ENCODE measurements around the gene ATP11B.

ATP11B gene

DNA sequence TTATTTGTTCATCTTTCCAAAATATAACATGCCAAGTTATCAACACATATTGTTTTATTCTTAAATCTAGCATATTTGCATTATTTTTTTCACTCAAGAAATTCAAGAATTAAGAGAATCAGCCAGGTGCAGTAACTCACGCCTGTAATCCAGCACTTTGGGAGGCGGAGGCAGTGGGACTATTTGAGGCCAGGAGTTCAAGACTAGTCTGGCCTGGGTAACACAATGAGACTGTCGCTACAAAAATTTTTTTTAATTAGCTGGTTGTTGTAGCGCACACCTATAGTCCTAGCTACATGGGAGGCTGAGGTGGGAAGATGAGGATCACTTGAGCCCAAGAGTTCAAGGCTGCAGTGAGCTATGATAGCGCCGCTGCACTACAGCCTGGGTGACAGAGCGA lies 176.5 kb downstream of the ATP11B start:
- DNase-seq (ENCODE audit: low spot score), result no peak
- CTCF ChIA-PET, result no interaction called here
- H3K27ac ChIP-seq, result no peak overlapping the region
- POLR2A ChIA-PET (ENCODE audit: low non-redundant PET), result no interaction called here
- TF ChIP-seq, protein P1, sequence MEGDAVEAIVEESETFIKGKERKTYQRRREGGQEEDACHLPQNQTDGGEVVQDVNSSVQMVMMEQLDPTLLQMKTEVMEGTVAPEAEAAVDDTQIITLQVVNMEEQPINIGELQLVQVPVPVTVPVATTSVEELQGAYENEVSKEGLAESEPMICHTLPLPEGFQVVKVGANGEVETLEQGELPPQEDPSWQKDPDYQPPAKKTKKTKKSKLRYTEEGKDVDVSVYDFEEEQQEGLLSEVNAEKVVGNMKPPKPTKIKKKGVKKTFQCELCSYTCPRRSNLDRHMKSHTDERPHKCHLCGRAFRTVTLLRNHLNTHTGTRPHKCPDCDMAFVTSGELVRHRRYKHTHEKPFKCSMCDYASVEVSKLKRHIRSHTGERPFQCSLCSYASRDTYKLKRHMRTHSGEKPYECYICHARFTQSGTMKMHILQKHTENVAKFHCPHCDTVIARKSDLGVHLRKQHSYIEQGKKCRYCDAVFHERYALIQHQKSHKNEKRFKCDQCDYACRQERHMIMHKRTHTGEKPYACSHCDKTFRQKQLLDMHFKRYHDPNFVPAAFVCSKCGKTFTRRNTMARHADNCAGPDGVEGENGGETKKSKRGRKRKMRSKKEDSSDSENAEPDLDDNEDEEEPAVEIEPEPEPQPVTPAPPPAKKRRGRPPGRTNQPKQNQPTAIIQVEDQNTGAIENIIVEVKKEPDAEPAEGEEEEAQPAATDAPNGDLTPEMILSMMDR (conservative IDR thresholded peaks at IDR 0.05; ENCODE audit: low read depth), result no peak

DNA sequence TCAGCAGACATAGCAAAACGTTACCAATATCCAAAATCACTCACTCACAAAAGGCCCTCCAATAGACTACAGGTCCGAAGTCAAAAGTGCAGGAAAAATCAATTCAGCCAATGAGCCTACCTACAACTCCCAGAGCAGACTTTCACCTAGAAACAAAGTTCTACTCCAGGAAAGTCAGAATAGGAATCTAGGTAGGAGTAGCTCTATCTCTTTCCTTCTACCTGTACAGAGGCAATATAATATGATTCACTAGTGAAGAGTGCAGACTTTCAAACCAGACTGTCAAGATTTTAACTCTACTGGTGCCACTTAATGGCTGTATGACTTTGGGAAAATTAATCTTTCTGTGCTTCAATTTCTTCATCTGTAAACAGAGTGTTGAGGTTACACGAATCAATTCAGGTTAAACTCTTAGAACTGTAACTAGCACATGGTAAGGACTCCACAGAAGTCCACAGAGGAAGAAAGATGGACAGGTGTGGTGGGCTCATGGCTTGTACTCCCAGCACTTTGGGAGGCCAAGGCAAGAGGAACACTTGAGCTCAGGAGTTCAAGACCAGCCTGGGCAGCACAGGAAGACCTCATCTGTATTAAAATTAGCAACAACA lies 177.6 kb downstream of the ATP11B start:
- TF ChIP-seq, protein P1 (conservative IDR thresholded peaks at IDR 0.05; ENCODE audit: low read depth), result no peak
- CTCF ChIA-PET, result interaction anchor here (0.6 kb wide), 1 partner anchor 1244 kb away, joined by 3 read pairs; no protein-coding TSS in a partner anchor
- DNase-seq (ENCODE audit: low spot score), result no peak
- no peak overlapping the region for H3K27ac ChIP-seq
- POLR2A ChIA-PET (ENCODE audit: low non-redundant PET), result no interaction called here
